HUDEP-2 (cell line): ENCODE data around the gene MARCHF3.

Source experiments
- DNase-seq, 76 experiments: peaks; one replicate each; lab custom pipeline; 2025; ENCODE audit not compliant: unreplicated experiment in 76 of 76; lab: John Stamatoyannopoulos, UW

MARCHF3 gene

GRCh38 chr5:126987271-126987899, 43.0 kb downstream of the MARCHF3 start:
- no peak for DNase-seq

- no peak for DNase-seq
Observed at GRCh38 chr5:126984632-126985031, 45.7 kb downstream of the MARCHF3 start.

- DNase-seq: no peak
Observed at GRCh38 chr5:126983874-126984266, 46.5 kb downstream of the MARCHF3 start.

GRCh38 chr5:126982926-126983873, 47.2 kb downstream of the MARCHF3 start:
- no peak for DNase-seq

GRCh38 chr5:126982202-126982601, 48.2 kb downstream of the MARCHF3 start:
- no peak for DNase-seq

- DNase-seq: no peak
Observed at GRCh38 chr5:126981701-126982100, 48.7 kb downstream of the MARCHF3 start.

DNA sequence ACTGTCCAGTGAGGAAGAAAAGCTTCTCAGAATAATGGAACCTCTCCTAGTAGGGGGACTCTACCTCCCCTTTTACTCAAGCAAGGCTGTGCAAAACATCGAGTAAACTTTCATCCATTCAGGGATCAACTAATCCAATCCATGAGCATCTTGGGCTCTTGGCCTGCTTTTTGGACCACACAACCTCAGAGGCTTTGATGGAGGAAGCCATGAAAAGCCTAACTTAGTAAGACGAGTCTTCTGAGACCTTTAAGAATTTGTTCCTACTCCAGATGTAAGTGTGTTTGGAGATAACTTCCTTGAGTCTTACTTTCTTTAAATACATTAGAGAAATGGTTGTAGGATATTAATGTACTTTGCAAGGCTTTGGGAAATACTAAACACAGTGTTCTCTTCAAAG, 49.1 kb downstream of the MARCHF3 start:
- DNase-seq: no peak

- no peak for DNase-seq
Observed at GRCh38 chr5:126978258-126978657, 52.1 kb downstream of the MARCHF3 start.

DNA sequence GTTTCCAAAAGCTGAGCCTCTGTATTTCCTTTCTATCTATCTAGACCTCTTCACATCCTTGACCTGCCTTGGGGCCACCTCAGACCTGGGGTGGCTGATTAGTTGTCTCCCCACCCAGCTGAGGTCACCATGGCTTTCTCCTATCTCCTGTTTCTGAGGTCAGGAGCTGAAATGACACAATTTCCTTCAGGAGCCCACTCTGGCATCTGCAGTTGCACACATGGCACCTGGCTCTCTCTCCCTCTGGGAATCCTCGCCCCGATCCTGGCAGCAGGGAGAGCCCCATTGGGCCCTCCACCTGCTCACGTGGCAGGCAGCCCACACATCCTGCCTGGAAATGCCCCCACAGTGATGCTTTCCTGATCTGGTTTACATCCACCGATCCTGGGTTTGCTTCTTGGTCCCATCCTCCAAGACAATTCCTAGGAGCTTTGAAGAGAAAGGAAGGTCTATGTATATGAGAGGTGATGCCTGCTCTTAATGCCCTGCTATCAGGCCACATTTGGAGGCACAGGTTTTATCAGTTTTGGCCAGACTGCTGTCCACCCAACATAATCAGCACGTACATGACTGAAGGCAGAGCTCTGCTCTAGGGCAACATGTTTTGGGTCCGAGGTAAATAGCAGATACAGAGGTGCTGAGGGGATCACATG, 53.7 kb downstream of the MARCHF3 start:
- peak in 75 of 76 experiments; percentile 13 to 91 (median 64) for DNase-seq

GRCh38 chr5:126975796-126976195, 54.6 kb downstream of the MARCHF3 start:
- no peak for DNase-seq

GRCh38 chr5:126973193-126973592, 57.2 kb downstream of the MARCHF3 start:
- DNase-seq: no peak

DNA sequence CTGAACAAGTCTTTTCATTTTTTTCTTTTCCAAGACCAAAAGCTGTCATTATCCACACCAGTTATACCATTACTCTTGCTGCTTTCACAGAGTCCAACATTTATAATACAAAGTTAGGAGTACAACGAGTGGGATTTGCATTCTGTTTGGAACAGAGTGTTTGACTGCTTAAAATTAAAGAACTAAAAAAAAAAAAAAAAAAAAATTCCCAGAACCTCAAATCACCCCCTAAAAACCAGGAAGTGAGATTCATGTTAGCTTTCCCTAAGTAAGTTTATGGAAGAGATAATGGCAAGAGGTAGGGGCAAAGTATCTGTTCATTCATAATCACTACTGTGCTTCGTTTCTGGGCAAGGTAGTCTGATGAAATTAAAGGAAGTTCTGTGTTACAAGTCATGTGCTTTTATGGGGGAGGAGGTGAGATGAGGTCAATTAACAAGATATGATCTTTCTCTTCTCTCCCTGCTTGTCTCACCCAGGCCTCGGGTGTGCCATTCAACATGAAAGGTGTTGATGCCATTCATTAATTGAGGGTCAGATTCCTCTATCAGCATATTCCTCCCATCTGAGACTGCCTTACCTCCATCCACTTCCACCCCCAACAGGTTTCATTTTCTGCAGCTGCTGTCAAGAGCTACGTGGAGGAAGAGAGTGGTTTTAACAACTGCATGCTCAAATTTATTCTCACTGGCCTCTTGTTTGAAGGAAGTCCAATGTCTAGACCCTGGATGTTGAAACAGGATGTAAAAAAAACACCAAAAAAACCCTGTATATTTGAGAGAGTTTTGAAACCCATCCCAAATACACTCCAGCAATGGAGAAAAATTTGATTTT, 58.1 kb downstream of the MARCHF3 start:
- peak in 40 of 76 experiments; percentile 2 to 68 (median 28) for DNase-seq

- peak in 17 of 76 experiments; percentile 5 to 68 (median 22) for DNase-seq
Observed at GRCh38 chr5:126971455-126972031, 58.8 kb downstream of the MARCHF3 start.

DNA sequence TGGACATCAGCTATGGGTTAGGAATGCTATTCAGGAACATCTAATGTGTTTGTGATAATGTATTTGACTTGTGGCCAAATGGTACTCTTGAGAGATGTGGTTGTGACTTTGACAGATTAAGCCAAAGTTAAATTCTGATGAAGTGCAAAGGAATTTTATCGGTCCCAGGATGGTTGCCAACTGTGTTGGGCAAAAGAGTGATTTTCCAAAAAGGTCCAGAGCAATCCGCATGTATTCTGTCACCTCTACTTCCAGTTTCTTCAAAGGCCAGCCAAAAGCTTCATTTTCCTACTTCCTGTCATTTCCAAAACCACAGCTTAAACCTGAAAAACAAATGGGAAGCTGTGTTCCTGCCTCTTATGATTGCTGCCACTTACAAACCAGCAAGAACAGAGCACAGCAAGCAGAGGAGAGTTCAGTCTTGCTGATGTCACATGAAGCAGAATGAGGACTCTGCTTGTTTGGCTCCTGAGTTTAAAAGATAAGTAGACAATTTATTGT, 59.8 kb downstream of the MARCHF3 start:
- peak in 6 of 76 experiments; percentile 7 to 34 (median 27) for DNase-seq

DNA sequence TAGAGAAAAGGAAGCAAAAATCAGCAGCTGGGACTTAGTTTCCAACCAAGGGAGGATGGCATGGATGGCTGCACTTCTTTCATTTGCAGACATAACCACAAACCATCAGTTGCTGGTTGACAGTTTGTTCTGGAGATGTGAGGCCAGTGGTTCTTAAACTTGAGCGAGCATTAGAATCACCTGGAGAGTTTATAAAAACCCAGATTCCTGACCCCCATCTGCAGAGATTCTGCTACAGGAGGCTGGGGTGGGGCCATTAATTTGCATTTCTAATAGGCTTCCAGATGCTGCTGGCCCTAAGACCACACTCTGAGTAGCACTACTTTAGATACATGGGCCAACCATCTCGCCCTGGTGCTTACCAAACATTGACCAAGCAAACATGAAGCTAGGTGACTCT, 60.8 kb downstream of the MARCHF3 start:
- no peak for DNase-seq

DNA sequence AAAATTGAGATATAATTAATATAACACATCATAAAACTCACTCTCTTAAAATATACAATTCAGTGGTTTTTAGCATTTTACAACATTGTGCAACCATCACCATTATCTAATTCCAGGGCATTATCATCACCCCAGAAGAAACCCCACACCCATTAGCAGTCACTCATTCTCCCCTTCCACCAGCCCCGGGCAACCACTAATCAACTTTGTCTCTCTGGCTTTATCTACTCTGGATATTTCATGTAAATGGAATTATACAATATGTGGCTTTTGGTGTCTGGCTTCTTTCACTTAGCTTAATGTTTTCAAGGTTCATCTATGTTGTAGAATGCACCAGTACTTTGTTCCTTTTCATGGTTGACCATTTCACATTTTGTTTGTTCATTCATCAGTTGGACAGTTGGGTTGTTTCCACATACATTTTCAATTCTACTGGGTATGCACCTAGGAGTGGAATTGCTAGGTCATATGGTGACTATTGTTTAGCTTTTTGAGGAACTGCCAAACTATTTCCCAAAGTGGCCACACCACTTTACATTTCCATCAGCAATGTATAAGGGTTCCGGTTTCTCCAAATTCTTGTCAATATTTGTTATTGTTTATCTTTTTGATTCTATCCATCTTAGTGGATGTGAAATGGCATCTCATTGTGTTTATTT, 62.4 kb downstream of the MARCHF3 start:
- peak in 1 of 76 experiments; percentile 10 for DNase-seq

- DNase-seq: no peak
Observed at GRCh38 chr5:126965487-126965886, 64.9 kb downstream of the MARCHF3 start.

DNA sequence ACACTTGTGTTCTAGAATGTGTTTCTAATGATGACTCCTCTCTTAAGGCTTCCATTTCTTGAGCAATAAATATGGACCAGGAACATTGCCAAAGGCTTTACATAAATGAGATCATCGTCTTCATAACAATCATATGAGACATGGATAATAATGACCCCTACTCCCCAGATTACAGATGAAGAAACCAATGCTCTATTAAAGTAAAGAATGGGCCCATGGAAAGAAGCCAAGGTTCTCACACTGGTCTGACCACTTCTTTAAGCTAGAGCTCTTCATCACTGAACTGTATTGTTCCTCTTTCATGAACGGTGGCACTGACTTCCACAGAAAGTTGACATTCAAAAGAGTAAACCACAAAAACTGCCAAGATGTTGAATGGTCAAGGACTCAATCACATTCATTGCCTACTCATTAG, 65.3 kb downstream of the MARCHF3 start:
- DNase-seq: no peak

DNA sequence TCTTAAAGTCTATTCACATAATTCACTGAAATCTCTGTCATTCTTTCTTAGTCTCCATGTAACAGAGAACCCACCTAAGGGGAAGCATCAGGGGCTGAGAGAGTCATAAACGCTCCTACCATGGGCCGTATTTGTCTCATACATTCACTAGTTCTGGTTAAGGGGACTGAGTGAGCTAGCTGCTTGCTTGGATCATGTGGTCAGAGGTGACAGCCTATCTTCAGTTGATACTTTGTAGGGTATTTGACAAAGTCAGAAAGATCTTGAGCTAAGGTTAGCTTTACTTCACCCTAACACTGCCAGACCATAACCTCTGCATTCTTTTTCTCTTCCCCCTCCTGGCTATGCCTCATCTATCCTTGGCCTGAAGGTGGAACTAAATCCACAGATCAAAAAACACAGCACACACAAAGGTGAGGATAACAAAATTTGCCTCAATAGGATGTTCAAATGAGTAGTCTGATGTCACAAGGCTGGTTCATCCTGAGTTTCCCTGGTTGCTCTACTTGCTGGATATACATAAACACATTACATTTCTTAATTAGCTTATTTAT, 66.5 kb downstream of the MARCHF3 start:
- no peak for DNase-seq
